Femur (tissue), 1 donor: ENCODE measurements around the gene ESPL1.

Experiments
- DNase-seq: peaks from one replicate; pipeline ENCODE4 v3.0.0-alpha.2; 2017

The ESPL1 gene

DNA sequence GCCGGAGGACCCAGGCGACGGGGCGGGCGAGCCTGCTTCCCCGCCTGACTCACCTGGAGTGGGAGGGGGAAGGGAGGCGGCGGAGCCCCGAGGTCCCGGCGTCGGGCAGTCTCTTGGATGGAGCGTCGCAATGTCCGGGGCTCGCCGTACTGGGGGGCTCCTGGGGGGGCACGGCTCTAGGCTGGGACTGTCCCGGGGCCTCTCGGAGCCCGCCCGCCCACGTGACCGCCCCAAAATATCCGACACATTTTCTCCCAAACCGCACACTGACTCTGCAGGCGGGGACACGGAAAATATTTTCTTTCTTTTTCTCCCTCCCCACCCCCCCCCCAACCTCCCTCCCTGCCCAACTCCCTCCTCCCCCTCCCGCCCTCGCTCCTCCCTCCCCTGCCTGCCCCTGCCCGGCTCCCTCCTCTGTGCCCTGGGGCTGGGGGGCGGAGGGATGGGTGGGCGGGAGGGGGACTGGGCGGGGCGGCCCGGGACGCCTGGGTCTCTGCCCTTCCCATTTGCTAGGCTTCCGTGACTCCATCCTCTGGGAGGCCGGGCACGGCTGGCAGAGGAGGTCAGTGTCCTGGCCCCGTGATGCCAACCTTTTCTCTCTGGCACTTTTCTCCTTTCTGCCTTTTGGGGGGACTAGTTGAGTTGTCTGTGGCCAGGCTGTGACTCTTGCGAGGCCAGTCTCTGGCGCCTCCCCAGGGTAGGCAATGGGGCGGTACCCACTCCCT is 36.0 kb upstream of the ESPL1 start, which contains the start of gene RARG:
Gene RARG (minus strand): TSS at position 289 of the 725 bp plus-strand sequence. CDS start 4,664 bp downstream, outside the sequence.
- peak; percentile 83 for DNase-seq

DNA sequence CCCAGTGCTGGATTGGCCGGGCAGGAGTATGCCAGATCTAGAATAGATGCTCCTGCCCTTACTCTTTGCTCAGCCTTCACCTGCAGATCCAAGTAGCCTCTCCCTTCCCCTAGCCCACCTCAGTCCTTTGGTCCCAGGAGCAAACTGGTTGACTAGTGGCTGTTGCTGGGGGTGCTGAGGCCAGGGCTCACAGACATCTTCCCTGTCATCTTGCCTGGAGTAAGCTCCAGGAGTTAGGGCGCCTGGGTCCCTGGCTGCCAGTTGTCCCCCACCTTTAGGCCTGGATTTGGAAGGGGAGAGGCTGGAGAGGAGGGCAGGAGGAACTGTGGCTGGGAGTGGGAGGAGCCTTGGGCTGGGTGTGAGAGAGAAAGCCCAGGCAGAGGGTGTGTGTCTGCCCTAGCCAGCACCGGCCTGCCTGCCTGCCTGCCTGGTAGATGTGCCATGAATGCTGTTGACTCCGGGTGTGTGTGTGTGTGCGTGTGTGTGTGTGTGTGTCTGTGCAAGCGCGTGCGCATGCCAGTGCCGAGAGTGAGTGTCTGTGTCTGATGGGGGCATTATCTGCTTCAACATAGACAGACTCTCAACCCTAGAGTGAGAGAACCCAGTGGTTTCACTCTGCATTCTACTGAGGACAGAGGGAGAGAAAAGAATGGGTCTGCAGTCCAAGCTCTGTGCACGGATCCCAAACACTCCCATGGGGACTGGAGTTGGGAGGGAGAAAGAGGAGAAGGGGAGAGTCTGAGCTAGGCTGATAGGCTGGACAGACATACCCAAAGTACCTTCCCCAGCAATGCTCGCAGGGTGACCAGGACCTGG is 35.2 kb upstream of the ESPL1 start:
- no peak for DNase-seq

DNA sequence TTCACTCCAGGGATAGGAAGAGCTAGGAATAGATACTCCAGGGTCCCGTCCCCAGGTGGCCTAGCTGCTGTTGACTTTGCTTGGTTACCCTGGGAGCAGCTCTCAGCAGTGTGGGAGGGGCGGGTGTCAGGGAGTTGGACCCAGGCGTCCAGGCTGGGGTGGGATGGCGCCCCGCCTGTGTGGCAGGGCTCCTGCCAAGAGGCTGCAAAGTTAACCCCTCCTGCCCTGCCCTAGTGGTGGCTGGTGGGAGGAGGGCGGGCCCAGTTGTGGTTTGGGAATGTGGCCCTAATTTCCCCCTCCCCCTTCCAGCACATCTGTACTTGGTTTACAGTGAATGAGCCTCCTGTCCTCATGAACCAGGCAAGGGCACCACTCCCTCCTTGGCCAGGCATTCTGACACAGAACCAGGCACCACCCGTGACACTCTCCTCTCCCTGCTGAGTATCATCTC is 34.4 kb upstream of the ESPL1 start:
- DNase-seq: no peak

DNA sequence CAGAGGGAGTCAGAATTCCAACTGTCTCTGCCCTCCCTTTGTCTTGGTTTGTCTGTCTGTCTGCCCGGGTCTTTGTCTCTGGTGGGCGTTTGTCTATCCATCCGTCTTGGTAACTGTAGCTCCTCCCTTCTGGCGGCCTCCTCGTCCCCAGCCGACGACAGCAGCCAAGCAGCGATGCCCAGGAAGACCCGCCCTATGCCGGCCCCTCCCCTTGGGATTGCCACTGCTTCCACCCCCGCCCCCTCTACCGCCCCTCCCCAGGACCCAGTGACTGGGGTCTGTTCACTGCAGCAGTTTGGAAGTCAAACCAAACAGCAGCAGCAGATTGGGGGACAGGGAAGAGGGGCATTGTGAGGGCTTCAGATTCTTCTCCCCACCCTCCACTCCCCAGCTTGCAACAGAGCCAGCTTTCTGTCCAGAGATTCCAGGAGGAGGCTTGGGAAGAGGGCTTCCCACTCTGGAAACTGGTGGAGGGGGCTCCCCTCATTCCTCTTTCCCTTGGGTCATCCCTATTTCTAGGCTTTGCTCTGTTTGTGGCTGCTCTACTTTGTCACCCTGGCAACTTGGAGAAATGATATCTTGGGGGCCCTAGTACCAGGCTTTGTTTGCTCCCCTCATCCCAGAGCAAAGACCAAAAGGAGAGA is 33.7 kb upstream of the ESPL1 start:
- DNase-seq: peak; percentile 83

DNA sequence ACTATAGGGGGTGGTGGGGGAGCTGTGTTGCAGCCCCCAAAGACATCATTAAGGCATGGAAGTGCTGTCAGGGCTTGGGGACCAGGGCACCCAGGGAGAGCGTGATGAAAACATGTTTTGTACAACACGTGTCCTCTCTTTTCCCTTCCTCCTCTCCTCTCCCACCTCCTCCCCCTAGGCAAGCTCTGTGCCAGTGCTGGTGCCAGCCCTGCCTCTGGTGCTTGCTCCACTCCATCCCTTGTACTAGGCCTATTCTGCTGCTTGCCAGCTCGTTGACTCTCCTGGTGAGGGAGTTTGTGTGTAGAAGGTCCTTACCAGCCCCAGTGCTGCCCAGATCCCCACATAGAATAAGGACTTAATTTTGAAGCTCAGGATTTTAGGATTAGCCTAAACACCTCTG is 32.9 kb upstream of the ESPL1 start:
- no peak for DNase-seq

DNA sequence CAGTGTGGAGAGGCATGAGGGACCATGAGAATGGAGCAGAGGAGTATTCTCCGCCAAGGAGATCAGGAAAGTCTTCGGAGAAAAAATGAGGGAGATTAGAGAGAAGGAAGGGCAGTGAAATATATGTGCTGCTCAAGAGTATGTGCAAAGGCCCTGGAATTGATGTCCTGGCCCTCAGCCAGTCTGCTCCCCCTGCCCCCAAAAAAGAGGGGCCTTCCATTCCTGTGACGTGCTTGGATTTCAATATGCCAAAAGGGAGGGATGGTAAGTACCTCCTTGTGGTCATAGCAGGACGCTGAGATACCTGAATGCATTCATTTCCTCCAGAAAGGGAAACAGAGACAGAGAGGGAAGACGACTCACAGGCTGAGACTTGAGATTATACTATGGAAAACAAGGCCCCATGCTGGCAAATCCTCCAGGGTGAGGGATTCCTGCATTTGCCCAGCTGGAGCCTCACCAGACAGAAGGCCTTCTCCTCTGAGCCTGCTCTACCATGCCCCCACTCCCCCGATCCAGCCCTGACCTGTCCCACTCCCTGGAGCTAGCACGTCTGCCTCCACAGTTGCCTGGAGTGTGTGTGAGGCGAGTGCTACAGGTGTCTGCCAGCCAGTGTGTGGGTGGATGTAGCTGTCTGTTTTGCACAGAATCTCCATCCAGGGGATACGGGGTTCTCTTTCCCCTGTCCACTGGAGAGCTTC is 32.2 kb upstream of the ESPL1 start:
- DNase-seq: no peak

DNA sequence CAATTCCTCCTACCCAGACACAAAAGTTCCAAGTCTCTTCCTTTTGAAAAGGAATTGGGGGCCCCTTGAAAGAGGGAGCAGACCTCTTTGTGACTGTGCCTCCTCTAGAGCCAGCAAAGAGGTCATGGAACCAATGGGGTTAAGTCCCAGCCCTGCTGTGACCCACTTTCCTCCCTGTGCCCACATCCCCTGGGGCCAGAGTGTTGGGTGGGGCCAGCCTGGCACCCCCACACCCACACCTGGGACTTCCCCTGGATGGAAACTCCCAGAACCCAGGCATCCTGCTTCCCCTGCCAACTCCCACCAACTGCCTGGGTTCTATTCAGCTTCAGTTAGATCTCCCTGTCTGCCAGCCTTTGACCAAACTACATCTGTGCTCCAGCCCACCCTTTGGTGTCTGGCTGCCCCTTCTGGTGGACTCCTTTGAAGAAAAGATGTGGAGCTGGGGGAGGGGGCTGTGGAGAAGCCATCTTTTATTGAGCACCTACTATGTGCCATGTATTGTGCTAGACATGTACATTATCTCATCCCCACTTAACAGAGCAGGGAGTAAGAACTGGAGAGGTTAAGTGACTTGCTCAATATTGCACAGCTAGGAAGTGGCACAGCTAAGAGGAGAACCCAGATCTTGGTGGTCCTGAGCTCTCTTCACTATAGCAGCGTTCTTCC is 31.5 kb upstream of the ESPL1 start:
- DNase-seq: no peak

DNA sequence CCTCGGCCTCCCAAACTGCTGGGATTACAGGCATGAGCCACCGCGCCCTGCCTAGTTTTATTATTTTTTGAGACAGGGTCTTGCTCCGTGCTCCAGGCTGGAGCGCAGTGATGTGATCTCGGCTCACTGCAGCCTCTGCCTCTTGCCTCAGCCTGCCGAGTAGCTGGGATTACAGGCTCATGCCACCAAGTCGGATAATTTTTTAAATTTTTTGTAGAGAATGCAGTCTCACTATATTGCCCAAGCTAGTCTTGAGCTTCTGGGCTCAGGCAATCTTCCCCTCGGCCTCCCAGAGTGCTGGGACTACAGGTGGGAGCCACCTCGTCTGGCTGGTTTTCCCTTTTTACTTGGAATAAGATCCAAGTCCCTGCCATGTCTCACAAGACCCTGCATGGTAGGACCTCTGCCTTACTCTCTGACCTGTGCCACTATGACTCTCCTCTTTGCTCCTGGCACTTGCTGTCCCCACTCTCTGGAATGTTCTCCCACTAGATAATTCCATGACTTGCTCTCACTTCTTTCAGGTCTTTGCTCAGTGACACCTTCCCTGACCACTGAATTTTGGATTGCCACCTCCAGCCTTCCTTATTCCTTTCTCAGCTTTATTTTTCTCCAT is 28.3 kb upstream of the ESPL1 start:
- DNase-seq: no peak

DNA sequence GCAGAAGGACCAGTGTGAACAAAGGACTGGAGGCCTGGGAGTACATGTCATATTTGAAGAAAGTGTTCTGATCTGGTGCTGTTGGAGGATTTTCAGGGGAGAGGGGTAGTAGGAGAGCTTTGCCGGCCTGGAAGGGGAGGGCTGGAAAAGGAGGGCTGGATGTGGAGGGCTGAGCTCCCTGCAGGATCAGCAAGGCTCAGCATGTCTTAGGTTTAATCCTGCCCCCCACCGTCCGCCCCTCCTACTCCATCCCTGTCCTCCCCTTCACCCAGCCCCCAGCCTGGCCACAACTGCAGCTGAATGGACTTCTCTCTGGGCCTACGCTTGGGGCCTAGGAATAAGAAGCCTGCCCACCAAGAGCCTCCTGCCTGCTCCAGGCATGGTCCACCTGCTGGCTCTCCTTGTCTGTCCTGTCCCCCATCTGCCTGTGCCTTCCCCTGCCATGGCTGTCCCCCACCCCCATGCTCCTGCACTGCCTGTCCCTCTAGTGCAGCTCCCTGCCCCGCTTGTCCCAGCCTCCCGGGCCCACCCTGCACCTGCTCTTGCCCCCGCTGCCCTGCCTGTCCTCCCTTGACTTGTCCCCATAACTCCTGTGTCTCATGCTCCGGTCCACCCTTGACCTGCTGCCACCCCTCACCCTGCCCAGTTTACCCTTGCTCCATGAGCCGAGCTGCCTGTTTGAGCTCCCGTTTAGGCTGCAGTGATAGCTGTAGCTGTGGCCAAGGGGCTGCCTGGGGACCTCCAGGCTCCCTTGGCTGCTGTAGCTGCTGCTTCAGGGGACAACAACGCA is 26.3 kb upstream of the ESPL1 start:
- no peak for DNase-seq

DNA sequence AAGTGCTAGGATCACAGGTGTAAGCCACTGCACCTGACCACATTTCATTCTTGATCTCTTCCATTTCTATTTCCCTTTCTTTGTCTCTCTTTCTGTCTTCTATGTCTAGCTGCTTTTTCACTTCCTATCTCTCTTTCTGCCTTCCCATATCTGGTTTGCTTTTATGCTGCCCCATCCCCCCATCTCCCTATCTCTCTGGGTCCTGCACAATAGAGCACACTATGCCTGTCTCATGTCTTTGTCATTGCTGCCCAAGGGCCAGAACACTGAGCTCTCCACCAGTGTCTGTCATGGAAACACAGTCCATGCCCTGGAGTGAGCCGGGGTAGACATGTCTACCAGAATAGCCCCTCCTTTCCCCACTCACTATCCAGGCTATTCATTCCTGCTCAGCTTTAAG is 23.8 kb upstream of the ESPL1 start:
- no peak for DNase-seq

DNA sequence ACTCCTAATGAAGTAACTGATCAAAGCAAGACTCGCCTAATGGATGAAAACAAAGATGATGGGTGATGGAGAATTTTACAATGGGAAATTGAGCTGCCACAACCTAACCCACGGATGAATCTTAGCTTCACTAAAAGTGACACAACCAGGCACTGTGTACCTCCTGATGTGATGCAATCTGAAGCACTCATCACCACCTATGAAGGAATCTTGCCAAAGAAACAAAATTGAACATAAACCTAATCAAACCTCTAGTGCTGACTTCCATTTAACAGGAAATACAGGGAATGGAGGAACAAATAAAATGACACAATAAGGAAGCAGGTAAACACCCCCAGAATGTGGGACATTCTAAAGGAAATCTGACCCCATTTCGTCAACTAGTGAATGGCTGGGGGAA is 22.8 kb upstream of the ESPL1 start:
- no peak for DNase-seq

DNA sequence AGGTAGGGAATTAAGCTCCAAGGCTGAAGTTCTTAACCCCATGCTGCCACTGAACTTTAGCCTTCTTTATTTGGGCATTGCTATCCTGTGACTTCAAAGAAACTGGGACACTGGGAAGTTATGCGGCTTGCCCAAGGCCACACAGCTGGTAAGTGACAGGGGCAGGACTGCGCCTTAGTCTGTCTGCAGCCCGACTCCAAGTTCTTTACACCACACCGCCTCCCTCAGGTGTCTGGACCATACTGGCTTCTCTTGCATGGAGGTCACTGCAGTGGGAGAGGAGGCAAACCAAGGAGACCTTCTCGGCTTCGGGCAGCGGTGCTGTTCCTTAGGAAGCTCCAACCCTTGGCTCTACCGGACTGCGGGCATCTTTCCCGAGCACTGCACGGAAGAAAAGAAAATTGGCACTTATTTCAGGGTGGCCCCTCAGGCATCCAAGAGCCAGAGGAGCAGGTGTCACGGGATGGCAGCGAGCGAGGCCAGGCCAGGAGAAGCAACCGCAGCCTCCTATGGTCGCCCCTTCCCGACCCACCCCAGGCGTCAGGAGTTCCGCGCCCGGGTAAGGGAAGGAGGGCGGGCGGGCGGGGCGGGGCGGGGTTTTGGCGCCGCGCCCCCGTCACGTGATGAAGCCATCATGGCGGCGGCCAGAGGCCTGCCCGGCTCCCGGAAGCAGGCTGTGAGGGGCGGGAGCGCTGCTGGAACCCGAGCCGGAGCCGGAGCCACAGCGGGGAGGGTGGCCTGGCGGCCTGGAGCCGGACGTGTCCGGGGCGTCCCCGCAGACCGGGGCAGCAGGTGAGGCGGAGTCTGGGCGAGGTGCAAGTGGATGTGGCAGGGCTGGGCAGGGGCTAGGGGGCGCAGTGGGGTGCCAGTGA is 16.4 kb upstream of the ESPL1 start:
- DNase-seq: peak; percentile 94

DNA sequence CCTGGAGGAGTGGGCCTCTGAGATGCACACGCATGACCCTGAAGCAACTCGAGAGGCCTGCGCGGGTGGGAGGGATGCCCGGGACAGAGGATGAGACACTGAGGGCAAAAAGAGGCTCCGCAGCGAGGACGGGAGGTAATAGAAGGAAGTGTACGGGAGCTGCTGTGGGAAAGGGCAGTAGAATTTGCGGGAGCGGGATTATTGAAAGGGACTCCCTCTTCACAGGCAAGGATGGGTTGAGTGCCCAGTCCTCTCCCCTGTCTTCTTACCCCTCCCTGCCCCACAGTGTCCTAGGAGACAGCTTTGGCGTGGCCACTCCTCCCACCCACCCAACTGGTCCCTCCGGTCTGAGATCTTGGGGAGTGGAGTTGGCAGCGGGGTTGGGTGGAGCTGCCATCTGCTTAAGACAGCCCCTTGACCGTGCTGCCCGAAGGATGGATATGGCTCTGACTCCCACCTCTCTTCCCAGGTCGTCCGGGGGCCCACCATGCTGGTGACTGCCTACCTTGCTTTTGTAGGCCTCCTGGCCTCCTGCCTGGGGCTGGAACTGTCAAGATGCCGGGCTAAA is 15.7 kb upstream of the ESPL1 start:
- DNase-seq: no peak

DNA sequence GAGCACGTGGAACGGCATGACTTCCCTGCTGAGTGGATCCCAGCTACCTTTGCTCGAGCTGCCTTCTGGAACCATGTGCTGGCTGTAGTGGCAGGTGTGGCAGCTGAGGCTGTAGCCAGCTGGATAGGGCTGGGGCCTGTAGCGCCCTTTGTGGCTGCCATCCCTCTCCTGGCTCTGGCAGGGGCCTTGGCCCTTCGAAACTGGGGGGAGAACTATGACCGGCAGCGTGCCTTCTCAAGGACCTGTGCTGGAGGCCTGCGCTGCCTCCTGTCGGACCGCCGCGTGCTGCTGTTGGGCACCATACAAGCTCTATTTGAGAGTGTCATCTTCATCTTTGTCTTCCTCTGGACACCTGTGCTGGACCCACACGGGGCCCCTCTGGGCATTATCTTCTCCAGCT is 14.8 kb upstream of the ESPL1 start:
- DNase-seq: no peak

DNA sequence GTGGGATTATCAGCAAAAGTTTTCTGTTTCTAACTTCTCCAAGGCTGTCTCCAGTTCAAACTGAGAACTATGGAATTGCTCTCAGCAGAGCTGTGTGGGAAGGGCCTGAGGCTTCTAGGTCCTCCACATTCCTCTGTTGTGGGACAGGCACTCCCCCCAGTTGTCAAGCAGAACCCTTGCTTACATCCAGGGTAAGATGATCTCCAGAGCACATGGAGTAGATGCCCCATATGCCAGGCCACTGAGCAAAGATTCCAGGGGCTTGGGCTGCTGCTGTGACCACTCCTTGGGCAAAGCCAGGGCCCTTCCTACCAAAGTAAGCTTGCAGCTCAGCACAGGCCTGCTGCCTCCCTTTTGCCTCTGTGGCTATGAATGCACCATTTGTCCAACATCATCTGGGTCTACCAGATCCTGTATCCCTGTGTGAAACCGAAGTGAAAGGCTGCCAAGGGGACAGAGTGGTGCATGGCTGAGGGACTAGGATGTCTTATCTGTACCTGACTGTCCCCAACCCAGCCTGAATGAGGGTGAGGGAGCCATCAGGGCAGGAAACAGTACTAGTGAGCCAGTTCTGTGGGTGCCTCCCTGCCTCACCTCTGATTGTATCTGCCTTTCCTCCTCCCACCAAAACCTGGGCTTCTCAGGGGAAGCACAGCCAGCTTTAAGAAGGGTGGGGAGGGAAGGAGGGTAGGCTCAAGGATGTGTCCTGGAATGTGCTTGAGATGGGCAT is 13.1 kb upstream of the ESPL1 start:
- DNase-seq: no peak

DNA sequence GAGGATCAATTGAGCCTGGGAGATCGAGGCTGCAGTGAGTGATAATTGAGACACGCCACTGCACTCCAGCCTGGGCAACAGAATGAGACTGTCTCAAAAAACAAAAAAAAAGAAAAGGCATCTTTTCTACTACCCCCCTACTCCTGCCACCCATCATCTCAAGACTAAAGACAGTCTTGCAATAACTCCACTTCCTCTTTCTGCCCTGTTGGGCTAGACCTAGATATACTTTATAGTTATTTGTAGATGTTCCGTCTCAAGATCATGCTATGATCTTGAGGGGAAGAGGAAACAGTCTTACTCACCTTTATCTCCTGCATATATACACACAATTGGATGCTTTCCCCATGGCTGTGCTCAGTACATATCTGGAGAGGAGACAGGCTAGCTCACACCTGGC is 12.1 kb upstream of the ESPL1 start:
- DNase-seq: no peak

DNA sequence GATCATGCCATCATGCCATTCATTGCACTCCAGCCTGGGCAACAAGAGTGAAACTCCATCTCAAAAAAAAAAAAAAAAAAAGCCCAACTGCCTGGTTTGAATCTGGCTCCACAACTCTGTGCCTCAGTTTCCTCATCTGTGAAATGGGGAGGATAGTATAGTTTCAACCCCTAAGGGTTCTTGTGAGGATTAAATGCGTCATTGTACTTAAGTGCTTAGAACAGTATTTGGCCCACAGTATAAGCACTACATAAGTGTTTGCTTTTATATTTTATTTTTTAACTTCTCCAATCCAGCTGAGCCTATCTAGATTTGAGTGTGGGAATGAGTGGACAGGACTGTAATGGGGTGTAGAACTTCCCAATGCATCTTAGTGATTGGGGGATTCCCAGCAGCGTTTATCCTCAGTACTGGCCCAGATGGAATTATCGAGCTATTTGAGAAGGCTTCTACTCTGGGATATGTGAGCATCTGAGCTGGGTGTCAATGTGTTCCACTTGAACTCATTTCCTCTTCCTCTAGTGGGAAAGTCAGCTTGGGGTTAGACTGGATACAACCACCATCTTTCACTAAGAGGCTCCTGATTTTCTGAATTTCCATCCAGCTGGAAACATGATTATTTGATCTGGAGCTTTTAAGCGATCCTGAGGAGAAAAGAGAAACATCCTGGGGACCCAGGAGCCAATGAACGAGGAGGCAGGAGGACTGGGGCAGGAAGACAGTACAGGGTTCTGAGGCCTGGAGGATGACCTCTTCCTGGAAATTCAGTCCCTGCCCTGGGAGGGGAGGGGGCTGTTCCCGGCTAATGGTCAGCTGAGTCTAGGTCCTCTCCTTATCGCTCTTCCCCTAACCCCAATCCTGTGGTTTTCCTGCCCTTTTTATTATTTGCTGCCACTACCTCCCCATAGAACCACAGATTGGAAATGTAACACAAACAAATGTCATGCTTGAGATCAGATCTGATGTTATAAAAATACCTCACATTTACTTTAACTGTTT is 9.3 kb upstream of the ESPL1 start:
- no peak for DNase-seq

DNA sequence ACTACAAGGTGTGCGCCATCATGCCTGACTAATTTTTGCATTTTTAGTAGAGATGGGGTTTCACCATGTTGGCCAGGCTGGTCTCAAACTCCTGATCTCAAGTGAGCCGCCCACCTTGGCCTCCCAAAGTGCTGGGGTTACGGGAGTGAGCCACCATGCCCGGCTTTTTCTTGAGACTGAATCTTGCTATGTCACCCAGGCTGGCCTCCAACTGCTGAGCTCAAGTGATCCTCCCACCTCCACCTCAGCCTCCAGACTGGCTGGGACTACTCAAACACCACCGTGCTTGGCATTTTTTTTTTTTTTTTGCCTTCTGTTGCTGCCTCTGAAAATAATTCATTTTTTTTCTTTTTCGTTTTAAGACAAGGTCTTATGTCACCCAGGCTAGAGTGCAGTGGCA is 8.2 kb upstream of the ESPL1 start:
- no peak for DNase-seq
